Esophagus muscularis mucosa (tissue), 4 donors: ENCODE measurements around the gene BRD2.

Experiments used
- CTCF ChIP-seq, 3 experiments: fragments of 200-600 bp in 2 of 3; fragments of 450-650 bp in 1 of 3; sonication (generic) in 2 of 3; IDR thresholded peaks; one replicate each; pipeline ENCODE4 v1.5.1; 2017 to 2019; ENCODE audit warnings: antibody characterized with exemption in 3 of 3, mild to moderate bottlenecking in 2 of 3, moderate library complexity in 1 of 3
- EP300 ChIP-seq: sonication (generic); formaldehyde crosslinking; IDR thresholded peaks from one replicate; pipeline ENCODE4 v1.6.1; 2017; ENCODE audit warnings: antibody characterized with exemption
- POLR2A ChIP-seq: fragments of 450-650 bp; IDR thresholded peaks from one replicate; pipeline ENCODE4 v1.6.1; 2017; ENCODE audit warnings: antibody characterized with exemption, moderate library complexity, mild to moderate bottlenecking, low read depth

- TF ChIP-seq CTCF (IDR thresholded peaks at IDR 0.05) (peak in 1 of 3 experiments; percentile 5), POLR2A (peak; percentile 34), EP300 (no peak)
Observed at GRCh38 chr6:32968867-32969684, 682 bp downstream of the BRD2 start.
